ENCODE measurements around the gene ADGRB3.
"Not testable (repeated sequence)": the region's sequence is repeated elsewhere in the genome, so short reads cannot be mapped to it uniquely, and the experiment has no call there.

- TF ChIP-seq CTCF (IDR thresholded peaks at IDR 0.05); EZH2 (IDR thresholded peaks at IDR 0.05; ENCODE audit: borderline replicate concordance, insufficient read depth, low read depth, low read length, poor library complexity, severe bottlenecking): not testable (repeated sequence)
These were observed 346.6 kb downstream of the ADGRB3 start for GRCh38 chr6:68981668-68982067.
